ENCODE results near the gene ACKR3.

ACKR3 gene

DNA sequence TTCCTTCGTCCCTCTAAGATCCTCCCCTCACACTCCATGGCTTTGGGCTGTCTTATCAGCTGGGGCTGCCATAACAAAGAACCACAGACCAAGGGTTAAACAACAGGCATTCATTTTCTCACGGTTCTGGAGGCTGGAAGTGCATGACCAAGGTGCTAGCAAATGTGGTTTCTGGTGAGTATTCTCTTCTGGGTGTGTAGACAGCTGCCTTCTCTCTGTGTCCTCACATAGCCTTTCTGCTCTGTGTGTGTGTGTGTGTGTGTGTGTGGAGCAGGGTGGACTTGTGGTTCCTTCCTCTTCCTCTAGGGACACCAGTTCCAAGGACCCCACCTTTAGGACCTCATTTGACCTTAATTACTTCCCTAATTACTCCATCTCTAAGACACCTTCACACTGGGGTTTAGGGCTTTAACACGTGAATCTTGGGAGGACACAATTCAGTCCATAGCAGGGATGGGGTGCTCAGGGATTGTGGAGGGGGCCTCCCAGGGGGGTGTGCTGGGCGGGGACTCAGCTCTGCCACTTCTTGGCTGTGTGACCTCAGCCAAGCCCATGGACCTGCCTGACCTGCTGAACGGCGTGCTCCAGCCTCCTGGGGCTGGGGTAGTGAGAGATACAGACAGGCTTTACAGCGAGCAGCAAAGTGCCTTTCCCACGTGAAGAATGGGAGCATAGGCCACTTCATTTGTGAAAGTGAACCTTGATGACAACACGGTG lies 38.0 kb downstream of the ACKR3 start:
- DNase-seq (ENCODE audit: low read depth in 2 of 3, low spot score in 2 of 3), result no peak

DNA sequence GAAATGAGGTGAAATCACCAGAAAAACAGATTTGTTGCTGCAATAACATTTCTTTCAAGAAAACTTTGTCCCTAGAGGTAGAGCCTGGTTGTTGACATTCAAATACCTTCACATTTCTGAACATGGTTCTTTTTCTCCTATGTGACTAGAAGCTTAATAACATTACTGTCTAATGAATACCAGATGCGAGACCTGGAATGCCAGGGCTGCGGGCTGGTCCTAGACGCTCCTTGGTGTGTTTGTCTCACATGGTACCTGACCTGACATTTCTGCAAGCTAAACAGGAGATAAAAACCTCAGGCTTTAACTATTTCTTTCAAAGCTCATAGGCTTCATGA lies 38.5 kb downstream of the ACKR3 start:
- no peak for DNase-seq (ENCODE audit: low read depth in 2 of 3, low spot score in 2 of 3)

GRCh38 chr2:236608710-236609109 lies 39.1 kb downstream of the ACKR3 start:
- DNase-seq (ENCODE audit: low read depth in 2 of 3, low spot score in 2 of 3), result no peak

GRCh38 chr2:236610991-236611821 lies 41.6 kb downstream of the ACKR3 start:
- no peak for DNase-seq (ENCODE audit: low read depth in 2 of 3, low spot score in 2 of 3)

DNA sequence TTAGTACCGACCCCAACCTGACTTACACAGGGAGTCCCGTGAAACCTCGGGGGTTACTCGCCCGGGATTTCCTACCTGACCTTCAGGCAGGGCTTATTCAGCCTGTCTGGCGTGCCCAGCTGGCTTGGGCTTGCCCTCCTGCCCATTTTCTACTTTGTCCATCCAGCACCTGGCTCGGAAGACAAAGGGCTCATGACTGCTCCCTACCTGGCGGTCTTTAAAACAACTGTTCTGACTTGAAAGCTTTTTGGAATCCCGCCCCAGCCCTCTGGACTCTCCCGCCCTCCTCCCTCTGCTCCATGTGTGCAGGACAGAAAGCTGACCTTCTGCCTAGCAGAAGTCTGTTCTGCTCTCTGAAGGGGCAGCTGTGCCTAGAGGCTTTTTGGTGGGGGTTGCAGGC lies 43.1 kb downstream of the ACKR3 start:
- DNase-seq (ENCODE audit: low read depth in 2 of 3, low spot score in 2 of 3), result no peak

DNA sequence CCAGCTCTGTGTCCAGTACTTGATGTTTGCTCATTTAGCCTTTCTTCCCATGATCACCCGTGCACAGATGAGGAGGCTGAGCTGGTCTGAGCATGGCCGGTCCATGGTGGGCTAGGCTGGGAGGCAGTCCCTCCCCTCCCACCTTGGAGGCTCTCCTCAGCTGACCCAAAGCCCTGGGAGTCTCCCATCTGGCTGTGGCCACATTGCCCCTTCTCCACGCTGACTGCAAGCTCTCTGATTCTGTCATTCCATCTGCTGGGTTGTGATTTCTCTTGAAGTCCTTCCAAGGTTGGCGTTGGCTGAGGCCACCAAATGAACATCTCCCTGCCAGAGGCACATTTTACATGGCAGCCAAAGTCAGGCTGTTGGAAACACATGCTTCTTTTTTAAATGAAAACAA lies 44.0 kb downstream of the ACKR3 start:
- DNase-seq (ENCODE audit: low read depth in 2 of 3, low spot score in 2 of 3), result no peak

GRCh38 chr2:236614551-236614950 lies 44.9 kb downstream of the ACKR3 start:
- DNase-seq (ENCODE audit: low read depth in 2 of 3, low spot score in 2 of 3), result no peak

- no peak for DNase-seq (ENCODE audit: low read depth in 2 of 3, low spot score in 2 of 3)
Observed at GRCh38 chr2:236616031-236616430, 46.4 kb downstream of the ACKR3 start.

GRCh38 chr2:236616624-236617023 lies 47.0 kb downstream of the ACKR3 start:
- no peak for DNase-seq (ENCODE audit: low read depth in 2 of 3, low spot score in 2 of 3)

- DNase-seq (ENCODE audit: low read depth in 2 of 3, low spot score in 2 of 3), result no peak
Observed at GRCh38 chr2:236617221-236617737, 47.7 kb downstream of the ACKR3 start.

DNA sequence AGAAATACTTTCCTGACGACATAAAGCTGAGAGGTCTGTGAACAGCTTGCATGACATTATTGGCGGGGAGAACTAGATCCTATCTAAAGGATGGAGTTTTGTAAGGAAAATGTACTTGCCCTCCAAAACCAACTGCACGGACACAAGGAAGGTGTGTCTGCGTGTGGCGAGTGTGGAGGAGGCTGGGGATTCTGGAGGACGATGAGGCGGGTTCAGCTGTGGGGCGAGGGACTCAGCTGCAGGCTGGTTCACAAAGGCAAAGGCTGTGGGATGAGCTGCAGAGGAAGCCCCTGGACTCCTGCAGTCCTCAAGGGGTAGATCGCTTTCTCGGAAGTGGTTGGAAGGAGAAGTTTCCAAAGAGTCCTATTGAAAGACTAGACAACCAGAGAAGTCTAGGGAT lies 48.2 kb downstream of the ACKR3 start:
- DNase-seq (ENCODE audit: low read depth in 2 of 3, low spot score in 2 of 3), result no peak

- DNase-seq (ENCODE audit: low read depth in 2 of 3, low spot score in 2 of 3), result no peak
Observed at GRCh38 chr2:236618370-236618769, 48.7 kb downstream of the ACKR3 start.

- no peak for DNase-seq (ENCODE audit: low read depth in 2 of 3, low spot score in 2 of 3)
Observed at GRCh38 chr2:236619910-236620612, 50.4 kb downstream of the ACKR3 start.

DNA sequence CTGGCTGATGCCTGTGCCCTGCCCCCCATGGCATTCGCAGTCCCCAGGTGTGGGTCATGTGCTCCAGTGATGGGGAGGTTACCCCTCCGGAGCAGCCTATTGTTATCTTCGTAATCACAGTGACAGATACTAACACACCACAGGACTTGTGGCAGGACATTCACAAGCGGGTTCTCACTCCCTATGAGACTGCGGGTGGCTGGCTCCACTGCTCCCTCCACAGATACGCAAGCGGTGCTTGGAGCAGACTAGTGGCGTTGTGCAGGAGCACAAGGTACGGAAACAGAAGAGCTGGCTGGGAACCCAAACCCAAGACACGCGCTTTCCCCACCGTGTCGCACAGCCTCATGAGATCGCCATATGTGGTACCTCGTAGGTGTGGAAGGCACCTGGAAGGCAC lies 52.2 kb downstream of the ACKR3 start:
- no peak for DNase-seq (ENCODE audit: low read depth in 2 of 3, low spot score in 2 of 3)

DNA sequence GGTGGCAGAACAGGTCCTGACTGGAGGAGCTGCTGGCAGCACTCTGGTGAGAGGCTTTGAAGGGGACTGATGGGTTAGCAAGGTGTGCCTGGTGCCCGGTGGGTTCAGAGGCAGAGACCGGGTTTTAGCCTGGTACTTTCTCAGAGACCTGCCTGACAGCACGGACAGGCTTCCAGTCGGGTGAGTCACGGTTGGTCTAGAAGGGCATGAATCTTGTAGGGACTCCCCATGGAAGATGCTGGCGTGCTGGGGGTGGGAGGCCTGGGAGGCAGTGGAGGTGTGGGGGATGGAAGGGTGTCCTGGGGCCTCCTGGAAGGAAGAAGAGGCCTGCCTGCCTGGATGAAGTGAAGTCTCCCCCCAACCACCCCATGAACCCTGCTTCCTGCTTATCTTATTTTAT lies 52.6 kb downstream of the ACKR3 start:
- DNase-seq (ENCODE audit: low read depth in 2 of 3, low spot score in 2 of 3), result no peak

DNA sequence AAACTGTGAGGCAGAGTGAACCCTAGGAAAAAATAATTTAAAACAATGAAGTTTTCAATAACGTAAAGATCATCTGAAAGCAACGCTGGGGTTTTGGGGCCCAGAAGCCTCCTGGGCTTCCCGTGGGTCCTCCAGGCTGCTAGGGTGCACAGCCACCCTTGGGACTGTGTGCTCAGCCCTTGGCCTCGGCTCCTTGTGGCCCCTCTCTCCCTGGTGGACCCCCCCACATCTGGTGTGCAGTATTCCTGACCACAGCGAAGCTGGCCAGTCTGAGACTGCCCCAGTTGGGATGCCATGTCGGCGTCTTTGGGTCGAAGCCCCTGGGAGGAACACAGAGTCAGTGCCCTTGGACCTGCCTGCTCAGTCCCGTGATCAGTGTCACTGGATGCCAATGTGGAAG lies 53.0 kb downstream of the ACKR3 start:
- DNase-seq (ENCODE audit: low read depth in 2 of 3, low spot score in 2 of 3), result no peak

GRCh38 chr2:236623816-236624215 lies 54.2 kb downstream of the ACKR3 start:
- no peak for DNase-seq (ENCODE audit: low read depth in 2 of 3, low spot score in 2 of 3)

DNA sequence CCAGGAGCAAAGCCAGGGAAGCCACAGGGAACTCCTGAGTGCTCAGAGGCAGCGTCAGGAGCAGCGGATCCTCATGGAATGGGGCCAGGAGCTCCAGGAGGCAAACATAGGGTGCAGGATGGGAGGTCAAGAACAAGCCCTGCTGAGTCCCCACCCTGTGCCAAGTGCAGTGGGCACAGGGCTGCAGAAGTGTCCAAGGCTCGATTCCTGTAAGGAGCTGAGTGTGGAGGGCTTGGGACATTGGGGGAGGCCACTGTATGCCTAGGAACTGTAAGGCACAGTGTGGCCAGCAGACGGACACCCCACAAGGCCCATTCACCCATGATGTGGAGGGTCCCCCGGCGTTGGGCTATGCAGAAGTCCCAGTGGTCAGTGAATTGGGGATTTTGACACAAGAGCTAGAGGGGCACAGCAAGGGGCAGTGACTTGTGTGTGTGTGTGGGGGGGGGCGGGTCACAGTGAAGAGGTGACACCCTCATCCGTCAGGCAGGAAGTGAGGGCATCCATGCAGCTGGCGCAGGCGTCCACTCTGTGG lies 55.6 kb downstream of the ACKR3 start:
- DNase-seq (ENCODE audit: low read depth in 2 of 3, low spot score in 2 of 3), result no peak

DNA sequence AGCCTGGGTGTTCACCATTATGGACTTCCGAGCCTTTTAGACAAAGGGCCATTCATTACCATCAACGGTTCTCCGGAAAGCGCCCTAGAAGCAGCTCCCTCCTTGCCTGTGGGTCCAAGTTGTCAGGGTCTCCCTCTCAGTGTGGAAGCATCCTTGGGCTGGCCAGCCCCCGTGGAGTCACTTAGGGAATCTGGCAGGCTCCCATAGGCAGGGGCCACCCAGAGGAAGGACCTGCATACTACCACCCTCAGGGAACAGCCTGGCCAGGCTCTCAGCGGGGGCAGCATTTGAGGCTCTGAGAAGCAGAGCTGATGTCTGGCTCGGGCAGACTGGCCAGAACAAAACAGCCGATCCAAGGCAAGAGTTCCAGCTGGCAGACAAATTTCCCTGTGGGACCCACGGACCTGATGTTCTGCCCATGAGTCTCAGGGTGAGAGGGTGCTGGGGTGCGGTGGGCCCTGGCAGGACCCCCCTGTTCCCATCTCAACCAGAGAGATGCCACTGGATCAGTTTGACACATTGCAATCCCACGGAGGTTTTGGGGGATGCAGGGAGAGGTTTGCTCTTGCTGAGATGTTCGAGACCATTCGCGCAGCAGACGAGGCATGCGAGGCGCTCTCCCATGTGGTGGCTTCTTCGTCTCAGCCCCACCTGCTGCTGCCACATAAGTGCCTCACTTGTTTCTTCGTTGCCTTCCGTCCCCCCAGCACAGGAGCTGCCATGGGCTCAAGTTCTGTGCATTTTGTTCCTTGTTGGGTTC lies 56.9 kb downstream of the ACKR3 start:
- DNase-seq (ENCODE audit: low read depth in 2 of 3, low spot score in 2 of 3), result no peak

- no peak for DNase-seq (ENCODE audit: low read depth in 2 of 3, low spot score in 2 of 3)
Observed at GRCh38 chr2:236627193-236627592, 57.6 kb downstream of the ACKR3 start.

- DNase-seq (ENCODE audit: low read depth in 2 of 3, low spot score in 2 of 3), result no peak
Observed at GRCh38 chr2:236627841-236628240, 58.2 kb downstream of the ACKR3 start.
